ENCODE measurements around the gene PPIA. TPM values are rescaled to one million over a fixed set of nuclear protein-coding genes. Genes with fewer than 3 reads are reported as not detected.

PPIA gene
- polyA plus RNA-seq, 3 donors, result 1,614 to 2,276 (median 2,037) TPM

DNA sequence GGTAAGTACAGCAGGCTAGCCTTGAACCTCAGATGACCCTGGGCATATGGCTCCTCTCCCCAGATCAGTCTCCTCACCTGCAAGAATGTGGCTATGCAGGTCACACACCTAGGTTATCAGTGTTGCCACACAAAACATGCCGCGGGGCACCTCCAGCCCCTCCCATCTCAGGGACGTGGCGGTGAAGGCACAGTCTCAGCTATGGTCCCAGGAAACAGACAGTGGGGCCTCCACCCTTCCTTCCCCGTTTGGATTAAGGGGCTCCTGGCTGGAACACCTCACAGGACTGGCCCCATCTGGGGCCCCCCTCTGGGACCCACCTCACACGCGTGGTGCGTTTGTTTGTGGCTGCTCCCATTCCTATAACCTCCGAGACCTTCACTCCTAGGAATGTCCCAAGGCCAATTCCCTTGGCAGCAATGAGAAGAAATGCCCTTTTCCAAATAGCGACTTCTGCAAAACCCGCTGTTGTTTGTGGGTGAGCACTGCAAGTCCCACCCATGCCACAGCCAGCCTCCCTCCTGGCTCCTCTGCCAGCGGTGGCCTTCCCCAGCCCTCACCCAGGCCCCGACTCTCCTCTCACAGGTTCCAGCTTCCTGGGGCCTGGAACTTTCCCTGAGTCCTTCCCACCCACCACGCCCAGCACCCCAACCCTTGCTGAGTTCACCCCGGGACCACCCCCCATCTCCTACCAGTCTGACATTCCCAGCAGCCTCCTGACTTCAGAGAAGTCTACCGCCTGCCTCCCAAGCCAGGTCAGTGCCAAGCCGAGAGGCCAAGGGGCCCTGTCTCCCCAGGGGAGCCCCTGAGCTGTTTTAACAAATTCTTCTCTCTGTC is 30.7 kb upstream of the PPIA start:
- Mint-ChIP-seq H3K4me3 (no peak overlapping the region), H3K4me1 (peaks cover 34% of the 10 kb centered on the region), H3K9me3 (no peaks in the 10 kb centered on the region), H3K36me3 (peaks cover 65 to 73% of the 10 kb centered on the region in 2 donors), H3K27me3 (ENCODE audit: low read depth in 3 of 3) (peaks cover under 1 to 3% (median 2%) of the 10 kb centered on the region in 3 donors), H3K27ac (peak overlapping the region in 2 of 7 donors; percentile 8 to 63)
- TF ChIP-seq, protein P1, sequence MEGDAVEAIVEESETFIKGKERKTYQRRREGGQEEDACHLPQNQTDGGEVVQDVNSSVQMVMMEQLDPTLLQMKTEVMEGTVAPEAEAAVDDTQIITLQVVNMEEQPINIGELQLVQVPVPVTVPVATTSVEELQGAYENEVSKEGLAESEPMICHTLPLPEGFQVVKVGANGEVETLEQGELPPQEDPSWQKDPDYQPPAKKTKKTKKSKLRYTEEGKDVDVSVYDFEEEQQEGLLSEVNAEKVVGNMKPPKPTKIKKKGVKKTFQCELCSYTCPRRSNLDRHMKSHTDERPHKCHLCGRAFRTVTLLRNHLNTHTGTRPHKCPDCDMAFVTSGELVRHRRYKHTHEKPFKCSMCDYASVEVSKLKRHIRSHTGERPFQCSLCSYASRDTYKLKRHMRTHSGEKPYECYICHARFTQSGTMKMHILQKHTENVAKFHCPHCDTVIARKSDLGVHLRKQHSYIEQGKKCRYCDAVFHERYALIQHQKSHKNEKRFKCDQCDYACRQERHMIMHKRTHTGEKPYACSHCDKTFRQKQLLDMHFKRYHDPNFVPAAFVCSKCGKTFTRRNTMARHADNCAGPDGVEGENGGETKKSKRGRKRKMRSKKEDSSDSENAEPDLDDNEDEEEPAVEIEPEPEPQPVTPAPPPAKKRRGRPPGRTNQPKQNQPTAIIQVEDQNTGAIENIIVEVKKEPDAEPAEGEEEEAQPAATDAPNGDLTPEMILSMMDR (IDR thresholded peaks at IDR 0.05), result no peak
- H3K79me2 ChIP-seq (ENCODE audit: insufficient read depth, low read length), result no peaks in the 10 kb centered on the region
- H3K9me3 ChIP-seq (replicated peaks in 1 of 2; ENCODE audit: control insufficient read depth in 1 of 2, insufficient read depth in 1 of 2, low read length in 2 of 2), result no peaks in the 10 kb centered on the region
- intact Hi-C loops (cut with micrococcal nuclease), result loop anchor here in 1 of 2 donors (10.0 kb wide), 1 partner anchor 169 kb away; no protein-coding TSS in a partner anchor
- no peak overlapping the region for H3K9ac ChIP-seq (ENCODE audit: insufficient read depth, low read length, poor library complexity, severe bottlenecking)
- no peak overlapping the region for H3K4me3 ChIP-seq (replicated peaks in 1 of 3; ENCODE audit: low read depth in 2 of 3, low read length in 3 of 3)
- WGBS (ENCODE audit: insufficient coverage), result 95% methylated on average over 16 of the region's 17 CpGs
- no peak overlapping the region for H3K4me2 ChIP-seq (replicated peaks; ENCODE audit: extremely low read depth, low read length, poor library complexity, severe bottlenecking)
- H2AFZ ChIP-seq (ENCODE audit: insufficient read depth, low read depth, low read length, poor library complexity, severe bottlenecking), result no peak overlapping the region
- no peaks in the 10 kb centered on the region for H3K27me3 ChIP-seq (ENCODE audit: control insufficient read depth in 2 of 2, insufficient read depth in 2 of 2, low read length in 2 of 2)
- DNase-seq, result no peak
- peak overlapping the region in 1 of 2 donors; percentile 8 for H3K27ac ChIP-seq (ENCODE audit: low read depth in 1 of 2, low read length in 2 of 2)
- peaks cover 67 to 71% of the 10 kb centered on the region in 2 donors for H3K36me3 ChIP-seq (replicated peaks in 1 of 2; ENCODE audit: control insufficient read depth in 1 of 2, insufficient read depth in 2 of 2, low read length in 2 of 2)
- peaks cover 33 to 35% of the 10 kb centered on the region in 2 donors for H3K4me1 ChIP-seq (ENCODE audit: control insufficient read depth in 1 of 2, insufficient read depth in 2 of 2, low read length in 2 of 2)
- H4K20me1 ChIP-seq (ENCODE audit: insufficient read depth, low read length), result no peaks in the 10 kb centered on the region

DNA sequence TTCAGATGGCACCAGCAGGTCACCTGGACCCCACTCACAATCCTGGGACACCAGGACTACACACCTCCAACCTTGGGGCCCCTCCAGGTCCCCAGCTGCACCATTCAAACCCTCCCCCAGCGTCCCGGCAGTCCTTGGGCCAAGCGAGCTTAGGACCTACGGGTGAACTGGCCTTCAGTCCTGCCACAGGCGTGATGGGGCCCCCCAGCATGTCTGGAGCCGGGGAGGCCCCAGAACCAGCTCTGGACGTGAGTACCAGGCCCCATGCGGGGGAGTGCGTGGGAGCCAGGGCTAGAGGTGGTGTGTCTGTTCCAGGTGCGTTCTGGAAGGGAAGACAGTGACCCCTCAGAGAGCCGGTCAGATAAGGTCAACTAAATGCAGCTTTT is 30.1 kb upstream of the PPIA start:
- Histone ChIP-seq H3K4me3 (replicated peaks in 1 of 3; ENCODE audit: low read depth in 2 of 3, low read length in 3 of 3) (no peak overlapping the region), H3K9me3 (replicated peaks in 1 of 2; ENCODE audit: control insufficient read depth in 1 of 2, insufficient read depth in 1 of 2, low read length in 2 of 2) (no peaks in the 10 kb centered on the region), H3K4me1 (ENCODE audit: control insufficient read depth in 1 of 2, insufficient read depth in 2 of 2, low read length in 2 of 2) (peaks cover 35 to 38% of the 10 kb centered on the region in 2 donors), H3K4me2 (replicated peaks; ENCODE audit: extremely low read depth, low read length, poor library complexity, severe bottlenecking) (no peak overlapping the region), H2AFZ (ENCODE audit: insufficient read depth, low read depth, low read length, poor library complexity, severe bottlenecking) (no peak overlapping the region), H4K20me1 (ENCODE audit: insufficient read depth, low read length) (no peaks in the 10 kb centered on the region), H3K27me3 (ENCODE audit: control insufficient read depth in 2 of 2, insufficient read depth in 2 of 2, low read length in 2 of 2) (no peaks in the 10 kb centered on the region), H3K27ac (ENCODE audit: low read depth in 1 of 2, low read length in 2 of 2) (no peak overlapping the region), H3K79me2 (ENCODE audit: insufficient read depth, low read length) (no peaks in the 10 kb centered on the region), H3K36me3 (replicated peaks in 1 of 2; ENCODE audit: control insufficient read depth in 1 of 2, insufficient read depth in 2 of 2, low read length in 2 of 2) (peaks cover 61 to 65% of the 10 kb centered on the region in 2 donors), H3K9ac (ENCODE audit: insufficient read depth, low read length, poor library complexity, severe bottlenecking) (no peak overlapping the region)
- peaks cover 60 to 67% of the 10 kb centered on the region in 2 donors for H3K36me3 Mint-ChIP-seq
- H3K4me1 Mint-ChIP-seq, result peaks cover 40% of the 10 kb centered on the region
- WGBS (ENCODE audit: insufficient coverage), result 95% methylated on average over 8 of the region's 11 CpGs
- intact Hi-C loops (cut with micrococcal nuclease), result loop anchor here in 1 of 2 donors (10.0 kb wide), 1 partner anchor 168 kb away; no protein-coding TSS in a partner anchor
- TF ChIP-seq, protein P1 (IDR thresholded peaks at IDR 0.05), result no peak
- H3K9me3 Mint-ChIP-seq, result no peaks in the 10 kb centered on the region
- H3K4me3 Mint-ChIP-seq, result no peak overlapping the region
- H3K27me3 Mint-ChIP-seq (ENCODE audit: low read depth in 3 of 3), result peaks cover 2 to 4% (median 4%) of the 10 kb centered on the region in 3 donors
- no peak for DNase-seq
- H3K27ac Mint-ChIP-seq, result peak overlapping the region in 1 of 7 donors; percentile 27
